Neural crest cell (in vitro differentiated cells): ENCODE results near the gene XPO1. TPM values are rescaled to one million over a fixed set of nuclear protein-coding genes. Genes with fewer than 3 reads are reported as not detected.

Experiments used
- DNase-seq: peaks from one replicate; pipeline ENCODE4 v3.0.0; 2021; ENCODE audit warnings: low read depth, mixed read lengths, low spot score
- H3K27ac Mint-ChIP-seq: one replicate; pipeline ENCODE4 v1.8.0; 2021; ENCODE audit warnings: mild to moderate bottlenecking, mixed read lengths; ENCODE audit not compliant: unreplicated experiment
- H3K27me3 Mint-ChIP-seq: 2 replicates; pipeline ENCODE4 v1.8.0; 2021; ENCODE audit warnings: low read depth, mild to moderate bottlenecking, mixed read lengths
- H3K36me3 Mint-ChIP-seq: 2 replicates; pipeline ENCODE4 v1.8.0; 2021; ENCODE audit warnings: low read depth, mild to moderate bottlenecking, mixed read lengths
- H3K4me1 Mint-ChIP-seq: 2 replicates; pipeline ENCODE4 v1.8.0; 2021; ENCODE audit warnings: mixed read lengths
- H3K4me3 Mint-ChIP-seq: one replicate; pipeline ENCODE4 v1.8.0; 2021; ENCODE audit warnings: mild to moderate bottlenecking, mixed read lengths
- H3K9me3 Mint-ChIP-seq: 2 replicates; pipeline ENCODE4 v1.8.0; 2021; ENCODE audit warnings: mixed read lengths
- total RNA-seq: library from RNA; stranded (reverse); gene quantifications from 2 replicates; pipeline ENCODE4 v1.2.1, GENCODE V29; 2021
- TF ChIP-seq, protein P1 (sequence below): fragments of 200-600 bp; sonication (generic); conservative IDR thresholded peaks from 2 replicates; pipeline ENCODE4 v1.5.0; 2021; ENCODE audit warnings: antibody characterized with exemption, mild to moderate bottlenecking

XPO1 gene
- total RNA-seq, 1 donor from 2014 or later: 233 TPM

DNA sequence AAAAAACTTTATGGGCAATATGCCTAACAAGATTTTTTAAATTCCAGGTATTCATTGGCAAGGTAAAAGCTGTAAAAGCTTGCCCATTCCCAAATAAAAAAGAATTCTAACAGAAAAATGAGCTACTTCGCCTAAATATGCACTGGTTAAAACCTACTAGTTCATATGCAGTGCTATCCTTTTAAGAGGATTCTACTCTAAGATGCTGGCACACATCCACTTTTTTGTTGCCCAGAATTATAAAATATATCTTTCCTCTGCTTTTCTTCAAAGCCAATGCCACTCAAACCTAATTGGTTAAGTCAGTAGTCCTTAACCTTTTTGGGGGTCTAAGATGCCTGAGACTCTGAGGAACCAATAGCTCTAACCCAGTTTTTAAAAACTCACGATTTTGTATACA lies 3.2 kb downstream of the XPO1 start:
- Mint-ChIP-seq H3K27me3 (peaks cover 8% of the 10 kb centered on the region), H3K4me3 (peak overlapping the region; percentile 95), H3K9me3 (no peaks in the 10 kb centered on the region), H3K36me3 (peaks cover 13% of the 10 kb centered on the region), H3K27ac (no peak overlapping the region), H3K4me1 (peaks cover 57% of the 10 kb centered on the region)
- TF ChIP-seq, protein P1, sequence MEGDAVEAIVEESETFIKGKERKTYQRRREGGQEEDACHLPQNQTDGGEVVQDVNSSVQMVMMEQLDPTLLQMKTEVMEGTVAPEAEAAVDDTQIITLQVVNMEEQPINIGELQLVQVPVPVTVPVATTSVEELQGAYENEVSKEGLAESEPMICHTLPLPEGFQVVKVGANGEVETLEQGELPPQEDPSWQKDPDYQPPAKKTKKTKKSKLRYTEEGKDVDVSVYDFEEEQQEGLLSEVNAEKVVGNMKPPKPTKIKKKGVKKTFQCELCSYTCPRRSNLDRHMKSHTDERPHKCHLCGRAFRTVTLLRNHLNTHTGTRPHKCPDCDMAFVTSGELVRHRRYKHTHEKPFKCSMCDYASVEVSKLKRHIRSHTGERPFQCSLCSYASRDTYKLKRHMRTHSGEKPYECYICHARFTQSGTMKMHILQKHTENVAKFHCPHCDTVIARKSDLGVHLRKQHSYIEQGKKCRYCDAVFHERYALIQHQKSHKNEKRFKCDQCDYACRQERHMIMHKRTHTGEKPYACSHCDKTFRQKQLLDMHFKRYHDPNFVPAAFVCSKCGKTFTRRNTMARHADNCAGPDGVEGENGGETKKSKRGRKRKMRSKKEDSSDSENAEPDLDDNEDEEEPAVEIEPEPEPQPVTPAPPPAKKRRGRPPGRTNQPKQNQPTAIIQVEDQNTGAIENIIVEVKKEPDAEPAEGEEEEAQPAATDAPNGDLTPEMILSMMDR: no peak
- no peak for DNase-seq

DNA sequence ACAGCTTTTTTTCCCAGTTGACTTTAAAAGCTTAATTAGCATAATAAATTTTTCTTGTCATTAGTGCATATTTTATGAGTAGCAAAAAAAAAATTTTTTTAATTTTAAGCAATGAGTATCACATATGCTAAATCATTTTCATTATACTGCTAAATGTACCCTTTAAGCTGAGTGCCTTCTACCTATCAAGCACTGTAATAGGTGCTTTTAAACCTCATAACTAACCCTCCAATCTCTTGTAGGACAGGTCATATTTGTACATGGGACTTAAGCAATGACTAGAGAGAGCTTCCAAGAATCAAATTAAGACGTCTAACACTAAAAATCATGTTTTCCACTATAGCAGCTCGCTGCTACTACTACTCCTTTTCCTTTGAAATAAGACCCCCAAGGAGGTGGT lies 7.4 kb downstream of the XPO1 start:
- DNase-seq: no peak
- Mint-ChIP-seq H3K27ac (no peak overlapping the region), H3K9me3 (no peaks in the 10 kb centered on the region), H3K36me3 (peaks cover 6% of the 10 kb centered on the region), H3K27me3 (no peaks in the 10 kb centered on the region), H3K4me1 (peaks cover 49% of the 10 kb centered on the region), H3K4me3 (no peak overlapping the region)
- TF ChIP-seq, protein P1: no peak

DNA sequence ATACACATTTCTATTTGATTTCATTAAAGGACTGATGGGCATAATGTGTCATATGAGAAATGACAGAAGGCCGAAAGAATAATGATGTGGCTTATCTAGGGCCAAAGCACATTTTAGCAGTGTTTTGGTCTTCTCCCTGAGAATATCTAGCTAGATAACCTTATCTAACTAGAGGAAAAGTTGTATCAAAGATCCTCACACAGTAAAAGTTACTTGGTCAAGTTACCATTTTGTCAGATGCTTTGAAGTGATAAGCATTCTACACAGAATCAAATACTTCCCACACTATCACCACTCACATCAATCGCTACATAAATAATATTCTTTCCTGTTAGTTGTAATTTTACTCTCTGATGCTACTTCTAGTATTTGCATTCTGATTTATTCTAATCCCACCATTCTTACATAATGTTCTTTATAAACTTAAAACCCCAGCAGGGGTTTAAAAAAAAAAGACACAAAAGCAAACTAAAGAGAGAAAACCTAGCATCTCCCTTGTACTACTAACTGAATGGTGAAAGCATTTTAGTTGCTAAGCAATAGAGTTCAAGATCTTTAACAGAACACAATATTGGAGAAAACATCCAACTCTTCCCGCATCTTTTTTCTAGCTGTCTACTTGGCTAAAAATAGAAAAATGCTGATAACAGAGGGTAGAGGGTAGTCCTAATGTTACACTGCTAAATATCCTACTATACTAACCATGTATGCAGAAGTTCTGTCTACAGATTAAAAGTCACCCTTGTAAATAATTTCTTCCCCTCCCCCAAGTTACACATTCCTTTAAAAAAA lies 8.0 kb downstream of the XPO1 start:
- Mint-ChIP-seq H3K27ac (no peak overlapping the region), H3K9me3 (no peaks in the 10 kb centered on the region), H3K36me3 (peaks cover 6% of the 10 kb centered on the region), H3K27me3 (no peaks in the 10 kb centered on the region), H3K4me1 (peaks cover 43% of the 10 kb centered on the region), H3K4me3 (peak overlapping the region; percentile 56)
- TF ChIP-seq, protein P1: no peak
- DNase-seq: no peak

DNA sequence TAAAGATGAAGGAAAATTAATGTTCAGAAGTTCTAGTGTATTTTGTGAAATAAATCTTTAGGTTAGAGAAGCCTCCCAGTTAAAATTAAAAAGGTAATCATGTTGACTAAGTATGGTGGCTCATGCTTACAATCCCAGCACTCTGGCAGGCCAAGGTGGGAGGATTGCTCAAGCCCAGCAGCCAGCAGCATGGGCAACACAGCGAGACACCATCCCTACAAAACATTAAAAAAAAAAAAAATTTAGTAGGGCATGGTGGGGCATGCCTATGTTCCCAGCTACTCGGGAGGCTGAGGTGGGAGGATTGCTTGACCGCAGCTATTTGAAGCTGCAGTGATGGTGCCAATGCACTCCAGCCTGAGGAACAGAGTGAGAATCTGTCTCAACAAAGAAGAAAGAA lies 17.9 kb downstream of the XPO1 start:
- H3K36me3 Mint-ChIP-seq: peaks cover 9% of the 10 kb centered on the region
- no peaks in the 10 kb centered on the region for H3K27me3 Mint-ChIP-seq
- H3K27ac Mint-ChIP-seq: no peak overlapping the region
- H3K9me3 Mint-ChIP-seq: no peaks in the 10 kb centered on the region
- H3K4me3 Mint-ChIP-seq: no peak overlapping the region
- DNase-seq: no peak
- TF ChIP-seq, protein P1: no peak
- H3K4me1 Mint-ChIP-seq: no peaks in the 10 kb centered on the region

DNA sequence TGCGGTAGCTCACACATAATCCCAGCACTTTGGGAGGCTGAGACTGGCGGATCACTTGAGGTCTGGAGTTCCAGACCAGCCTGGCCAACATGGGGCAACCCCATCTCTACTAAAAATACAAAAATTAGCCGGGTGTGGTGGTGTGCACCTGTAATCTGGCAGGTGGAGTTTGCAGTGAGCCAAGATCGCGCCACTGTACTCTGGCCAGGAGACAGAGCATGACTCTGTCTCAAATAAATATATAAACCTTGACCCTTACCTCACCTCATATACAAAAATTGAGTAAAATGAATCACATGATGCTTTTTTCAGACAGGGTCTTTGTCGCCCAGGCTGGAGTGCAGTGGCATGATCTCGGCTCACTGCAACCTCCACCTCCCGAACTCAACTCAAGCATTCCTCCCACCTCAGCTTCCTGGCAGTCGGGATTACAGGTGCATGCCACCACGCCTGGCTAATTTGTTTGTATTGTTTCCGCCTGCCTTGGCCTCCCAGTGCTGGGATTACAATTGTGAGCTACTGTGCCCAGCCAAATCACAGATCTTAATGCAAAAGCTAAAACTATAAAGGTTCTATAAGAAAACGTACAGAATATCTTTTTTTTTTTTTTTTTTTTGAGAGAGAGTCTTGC lies 25.3 kb downstream of the XPO1 start:
- Mint-ChIP-seq H3K4me3 (no peak overlapping the region), H3K9me3 (no peaks in the 10 kb centered on the region), H3K27ac (no peak overlapping the region), H3K4me1 (peaks cover 4% of the 10 kb centered on the region), H3K36me3 (peaks cover 11% of the 10 kb centered on the region), H3K27me3 (no peaks in the 10 kb centered on the region)
- TF ChIP-seq, protein P1: no peak
- no peak for DNase-seq
